Measurements from ENCODE around the gene GRM6.

The GRM6 gene
- 0 reads per million in 3 donors for total RNA-seq

- Histone ChIP-seq H3K27ac (ENCODE audit: insufficient read depth, low read length, poor library complexity, severe bottlenecking) (no peak within 1 kb of the TSS), H3K36me3 (ENCODE audit: control insufficient read depth, insufficient read depth, low read length) (no peaks in the 10 kb centered on the region), H3K27me3 (replicated peaks; ENCODE audit: control insufficient read depth, insufficient read depth, low read length, poor library complexity, severe bottlenecking) (peaks cover 4% of the 10 kb centered on the region), H3K9me3 (ENCODE audit: control insufficient read depth, low read length) (no peaks in the 10 kb centered on the region), H3K4me3 (ENCODE audit: insufficient read depth, low read depth, low read length, poor library complexity, severe bottlenecking) (no peak within 1 kb of the TSS), H3K4me1 (ENCODE audit: control insufficient read depth, insufficient read depth, low read length, poor library complexity, severe bottlenecking) (no peaks in the 10 kb centered on the region)
- DNase-seq: no peak
These were observed at the start of gene GRM6 for GRCh38 chr5:178994580-178995340. Gene GRM6 (minus strand): TSS chr5:178995320. CDS start chr5:178994944, 376 bp downstream.

- no peak overlapping the region for H3K27ac ChIP-seq (ENCODE audit: insufficient read depth, low read length, poor library complexity, severe bottlenecking)
- DNase-seq: no peak
- H3K4me1 ChIP-seq (ENCODE audit: control insufficient read depth, insufficient read depth, low read length, poor library complexity, severe bottlenecking): no peaks in the 10 kb centered on the region
- no peaks in the 10 kb centered on the region for H3K27me3 ChIP-seq (replicated peaks; ENCODE audit: control insufficient read depth, insufficient read depth, low read length, poor library complexity, severe bottlenecking)
- H3K9me3 ChIP-seq (ENCODE audit: control insufficient read depth, low read length): peaks cover 5% of the 10 kb centered on the region
- no peak overlapping the region for H3K4me3 ChIP-seq (ENCODE audit: insufficient read depth, low read depth, low read length, poor library complexity, severe bottlenecking)
- H3K36me3 ChIP-seq (ENCODE audit: control insufficient read depth, insufficient read depth, low read length): no peaks in the 10 kb centered on the region
These were observed 49.6 kb upstream of the GRM6 start for GRCh38 chr5:179044765-179045164.

GRCh38 chr5:179033004-179033580 is 38.0 kb upstream of the GRM6 start:
- H3K9me3 ChIP-seq (ENCODE audit: control insufficient read depth, low read length): peaks cover 78% of the 10 kb centered on the region
- no peaks in the 10 kb centered on the region for H3K27me3 ChIP-seq (replicated peaks; ENCODE audit: control insufficient read depth, insufficient read depth, low read length, poor library complexity, severe bottlenecking)
- H3K4me3 ChIP-seq (ENCODE audit: insufficient read depth, low read depth, low read length, poor library complexity, severe bottlenecking): peak overlapping the region; percentile 0
- peaks cover 50% of the 10 kb centered on the region for H3K36me3 ChIP-seq (ENCODE audit: control insufficient read depth, insufficient read depth, low read length)
- DNase-seq: no peak
- H3K4me1 ChIP-seq (ENCODE audit: control insufficient read depth, insufficient read depth, low read length, poor library complexity, severe bottlenecking): no peaks in the 10 kb centered on the region
- no peak overlapping the region for H3K27ac ChIP-seq (ENCODE audit: insufficient read depth, low read length, poor library complexity, severe bottlenecking)

DNA sequence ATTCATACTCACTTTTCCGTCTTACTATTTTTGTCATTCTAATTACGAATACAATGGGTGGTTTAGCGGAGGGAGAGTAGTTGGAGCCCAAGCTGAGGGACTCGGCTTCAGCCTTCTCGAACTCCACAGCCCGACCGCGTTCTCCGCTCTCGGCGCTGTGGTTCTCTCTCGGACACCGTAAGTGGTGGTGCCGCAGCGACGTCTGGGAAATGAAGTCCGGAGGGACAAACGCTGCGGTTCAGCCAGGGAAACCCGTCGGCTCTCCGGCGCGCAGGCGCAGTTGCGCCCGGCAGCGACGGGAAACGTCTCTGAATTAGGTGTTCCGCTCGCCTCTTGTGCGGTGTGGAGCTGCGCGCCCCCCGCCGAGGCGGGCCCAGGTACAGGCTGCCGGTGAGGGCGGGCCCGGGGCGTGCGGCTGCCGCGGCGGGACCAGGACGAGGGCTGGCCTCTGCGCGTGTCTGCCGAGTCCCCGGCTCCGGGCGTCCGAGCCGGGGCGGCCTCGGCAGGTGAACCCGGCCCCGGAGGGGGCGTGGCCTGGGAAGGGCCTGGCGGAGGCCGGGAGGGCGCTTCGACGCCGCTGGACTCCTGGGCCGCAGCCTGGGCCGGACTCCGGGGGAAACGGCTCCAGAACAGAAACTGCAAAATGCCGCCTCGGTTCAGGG is 28.5 kb upstream of the GRM6 start, which contains the start of gene ZNF879:
TSS of gene ZNF879 (plus strand) at position 277 of the 662 bp plus-strand sequence. CDS start 1,201 bp downstream, outside the sequence.
- H3K27me3 ChIP-seq (replicated peaks; ENCODE audit: control insufficient read depth, insufficient read depth, low read length, poor library complexity, severe bottlenecking): no peaks in the 10 kb centered on the region
- peak within 1 kb of the TSS; percentile 68 for H3K27ac ChIP-seq (ENCODE audit: insufficient read depth, low read length, poor library complexity, severe bottlenecking)
- H3K4me1 ChIP-seq (ENCODE audit: control insufficient read depth, insufficient read depth, low read length, poor library complexity, severe bottlenecking): peaks cover 8% of the 10 kb centered on the region
- peak; percentile 86 to 90 (median 89) for DNase-seq
- peaks cover 27% of the 10 kb centered on the region for H3K36me3 ChIP-seq (ENCODE audit: control insufficient read depth, insufficient read depth, low read length)
- H3K4me3 ChIP-seq (ENCODE audit: insufficient read depth, low read depth, low read length, poor library complexity, severe bottlenecking): peak within 1 kb of the TSS; percentile 60
- H3K9me3 ChIP-seq (ENCODE audit: control insufficient read depth, low read length): peaks cover 12% of the 10 kb centered on the region

- no peak for DNase-seq
- Histone ChIP-seq H3K27ac (ENCODE audit: insufficient read depth, low read length, poor library complexity, severe bottlenecking) (no peak overlapping the region), H3K4me3 (ENCODE audit: insufficient read depth, low read depth, low read length, poor library complexity, severe bottlenecking) (no peak overlapping the region), H3K4me1 (ENCODE audit: control insufficient read depth, insufficient read depth, low read length, poor library complexity, severe bottlenecking) (no peaks in the 10 kb centered on the region), H3K36me3 (ENCODE audit: control insufficient read depth, insufficient read depth, low read length) (no peaks in the 10 kb centered on the region), H3K9me3 (ENCODE audit: control insufficient read depth, low read length) (no peaks in the 10 kb centered on the region), H3K27me3 (replicated peaks; ENCODE audit: control insufficient read depth, insufficient read depth, low read length, poor library complexity, severe bottlenecking) (no peaks in the 10 kb centered on the region)
These were observed 13.5 kb upstream of the GRM6 start for GRCh38 chr5:179008667-179009066.

GRCh38 chr5:179006564-179006963 is 11.4 kb upstream of the GRM6 start:
- no peaks in the 10 kb centered on the region for H3K4me1 ChIP-seq (ENCODE audit: control insufficient read depth, insufficient read depth, low read length, poor library complexity, severe bottlenecking)
- H3K9me3 ChIP-seq (ENCODE audit: control insufficient read depth, low read length): no peaks in the 10 kb centered on the region
- no peak for DNase-seq
- no peak overlapping the region for H3K27ac ChIP-seq (ENCODE audit: insufficient read depth, low read length, poor library complexity, severe bottlenecking)
- no peaks in the 10 kb centered on the region for H3K36me3 ChIP-seq (ENCODE audit: control insufficient read depth, insufficient read depth, low read length)
- H3K27me3 ChIP-seq (replicated peaks; ENCODE audit: control insufficient read depth, insufficient read depth, low read length, poor library complexity, severe bottlenecking): no peaks in the 10 kb centered on the region
- H3K4me3 ChIP-seq (ENCODE audit: insufficient read depth, low read depth, low read length, poor library complexity, severe bottlenecking): no peak overlapping the region

DNA sequence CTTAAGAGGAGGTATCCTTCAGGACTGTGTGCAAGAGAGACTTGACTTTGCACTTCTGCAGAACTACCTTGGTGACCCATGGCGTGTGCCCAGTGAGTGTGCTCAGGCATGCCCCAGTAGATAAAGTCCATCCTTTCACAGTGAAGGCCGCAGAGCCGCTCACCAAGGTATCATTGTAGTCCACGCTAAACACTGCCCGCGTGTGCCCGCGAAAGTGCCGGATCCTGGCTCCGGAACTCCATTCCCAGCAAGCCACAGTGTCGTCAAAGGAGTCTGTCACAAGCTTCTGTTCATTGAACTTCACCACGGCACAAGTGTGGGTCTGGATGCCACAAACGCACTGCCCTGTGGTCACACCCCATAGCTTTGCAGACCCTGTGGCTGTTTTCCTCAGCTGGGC is 3.3 kb upstream of the GRM6 start:
- DNase-seq: no peak
- no peaks in the 10 kb centered on the region for H3K9me3 ChIP-seq (ENCODE audit: control insufficient read depth, low read length)

GRCh38 chr5:178997191-178997590 is 2.1 kb upstream of the GRM6 start:
- Histone ChIP-seq H3K4me1 (ENCODE audit: control insufficient read depth, insufficient read depth, low read length, poor library complexity, severe bottlenecking) (no peaks in the 10 kb centered on the region), H3K36me3 (ENCODE audit: control insufficient read depth, insufficient read depth, low read length) (no peaks in the 10 kb centered on the region), H3K27me3 (replicated peaks; ENCODE audit: control insufficient read depth, insufficient read depth, low read length, poor library complexity, severe bottlenecking) (peaks cover 4% of the 10 kb centered on the region), H3K4me3 (ENCODE audit: insufficient read depth, low read depth, low read length, poor library complexity, severe bottlenecking) (no peak overlapping the region), H3K27ac (ENCODE audit: insufficient read depth, low read length, poor library complexity, severe bottlenecking) (no peak overlapping the region), H3K9me3 (ENCODE audit: control insufficient read depth, low read length) (no peaks in the 10 kb centered on the region)
- DNase-seq: no peak

More for the DNA sequence above, 3.3 kb upstream of the GRM6 start:
- no peaks in the 10 kb centered on the region for H3K36me3 ChIP-seq (ENCODE audit: control insufficient read depth, insufficient read depth, low read length)
- H3K4me3 ChIP-seq (ENCODE audit: insufficient read depth, low read depth, low read length, poor library complexity, severe bottlenecking): no peak overlapping the region
- peaks cover 4% of the 10 kb centered on the region for H3K27me3 ChIP-seq (replicated peaks; ENCODE audit: control insufficient read depth, insufficient read depth, low read length, poor library complexity, severe bottlenecking)
- H3K27ac ChIP-seq (ENCODE audit: insufficient read depth, low read length, poor library complexity, severe bottlenecking): no peak overlapping the region
- H3K4me1 ChIP-seq (ENCODE audit: control insufficient read depth, insufficient read depth, low read length, poor library complexity, severe bottlenecking): no peaks in the 10 kb centered on the region

- no peak overlapping the region for H3K27ac ChIP-seq (ENCODE audit: insufficient read depth, low read length, poor library complexity, severe bottlenecking)
- no peaks in the 10 kb centered on the region for H3K36me3 ChIP-seq (ENCODE audit: control insufficient read depth, insufficient read depth, low read length)
- peaks cover 4% of the 10 kb centered on the region for H3K27me3 ChIP-seq (replicated peaks; ENCODE audit: control insufficient read depth, insufficient read depth, low read length, poor library complexity, severe bottlenecking)
- H3K4me1 ChIP-seq (ENCODE audit: control insufficient read depth, insufficient read depth, low read length, poor library complexity, severe bottlenecking): no peaks in the 10 kb centered on the region
- H3K9me3 ChIP-seq (ENCODE audit: control insufficient read depth, low read length): no peaks in the 10 kb centered on the region
- no peak overlapping the region for H3K4me3 ChIP-seq (ENCODE audit: insufficient read depth, low read depth, low read length, poor library complexity, severe bottlenecking)
- no peak for DNase-seq
These were observed 1.0 kb upstream of the GRM6 start for GRCh38 chr5:178996156-178996555.

- H3K9me3 ChIP-seq (ENCODE audit: control insufficient read depth, low read length): no peaks in the 10 kb centered on the region
- H3K36me3 ChIP-seq (ENCODE audit: control insufficient read depth, insufficient read depth, low read length): no peaks in the 10 kb centered on the region
- no peak for DNase-seq
- peaks cover 4% of the 10 kb centered on the region for H3K27me3 ChIP-seq (replicated peaks; ENCODE audit: control insufficient read depth, insufficient read depth, low read length, poor library complexity, severe bottlenecking)
- no peak overlapping the region for H3K4me3 ChIP-seq (ENCODE audit: insufficient read depth, low read depth, low read length, poor library complexity, severe bottlenecking)
- H3K27ac ChIP-seq (ENCODE audit: insufficient read depth, low read length, poor library complexity, severe bottlenecking): no peak overlapping the region
- no peaks in the 10 kb centered on the region for H3K4me1 ChIP-seq (ENCODE audit: control insufficient read depth, insufficient read depth, low read length, poor library complexity, severe bottlenecking)
These were observed 196 bp upstream of the GRM6 start for GRCh38 chr5:178995341-178995690.
